Neural progenitor cell (in vitro differentiated cells): ENCODE measurements around the gene LRFN2. TPM values are rescaled to one million over a fixed set of nuclear protein-coding genes. Genes with fewer than 3 reads are reported as not detected.

ENCODE experiments used
- DNase-seq: peaks from one replicate; pipeline ENCODE4 v3.0.0-alpha.2; 2016; ENCODE audit warnings: low spot score
- H2AFZ ChIP-seq: fragments of 200-600 bp; sonication (generic); replicated peaks from 2 replicates; pipeline ENCODE4 v1.6.1; 2016; ENCODE audit warnings: antibody characterized with exemption
- H3F3A ChIP-seq: fragments of 200-600 bp; sonication (generic); 2 replicates; pipeline ENCODE4 v1.6.1; 2016; ENCODE audit warnings: antibody characterized with exemption, low read depth
- H3K27ac ChIP-seq: fragments of 200-600 bp; sonication (generic); 2 replicates; pipeline ENCODE4 v1.5.1; 2016; ENCODE audit warnings: mild to moderate bottlenecking
- H3K27me3 ChIP-seq: fragments of 200-600 bp; sonication (generic); 2 replicates; pipeline ENCODE4 v1.6.1; 2016; ENCODE audit warnings: mild to moderate bottlenecking, moderate library complexity
- H3K36me3 ChIP-seq: fragments of 200-600 bp; sonication (generic); 2 replicates; pipeline ENCODE4 v1.5.1; 2016
- H3K4me1 ChIP-seq: fragments of 200-600 bp; sonication (generic); 2 replicates; pipeline ENCODE4 v1.6.1; 2016; ENCODE audit warnings: mixed run types
- H3K4me2 ChIP-seq: fragments of 200-600 bp; sonication (generic); 2 replicates; pipeline ENCODE4 v1.6.1; 2016
- H3K4me3 ChIP-seq: fragments of 200-600 bp; sonication (generic); 2 replicates; pipeline ENCODE4 v1.5.1; 2016
- H3K79me2 ChIP-seq: fragments of 200-600 bp; sonication (generic); 2 replicates; pipeline ENCODE4 v1.6.1; 2016; ENCODE audit warnings: low read depth
- H3K9ac ChIP-seq: fragments of 200-600 bp; sonication (generic); 2 replicates; pipeline ENCODE4 v1.6.1; 2016
- H3K9me3 ChIP-seq: fragments of 200-600 bp; sonication (generic); 2 replicates; pipeline ENCODE4 v1.5.1; 2016; ENCODE audit warnings: low read depth
- H4K20me1 ChIP-seq: fragments of 200-600 bp; sonication (generic); 2 replicates; pipeline ENCODE4 v1.6.1; 2016; ENCODE audit warnings: low read depth
- H3K27ac Mint-ChIP-seq: 3 replicates; pipeline ENCODE4 v1.8.0; 2021; ENCODE audit warnings: mixed read lengths
- H3K27me3 Mint-ChIP-seq: 2 replicates; pipeline ENCODE4 v1.8.0; 2022; ENCODE audit warnings: low read depth, mild to moderate bottlenecking, inconsistent platforms, moderate library complexity, mixed read lengths; ENCODE audit not compliant: insufficient read depth
- H3K36me3 Mint-ChIP-seq: 3 replicates; pipeline ENCODE4 v1.8.0; 2021; ENCODE audit warnings: mixed read lengths
- H3K4me1 Mint-ChIP-seq: 3 replicates; pipeline ENCODE4 v1.8.0; 2021; ENCODE audit warnings: mixed read lengths
- H3K4me3 Mint-ChIP-seq: 3 replicates; pipeline ENCODE4 v1.8.0; 2021; ENCODE audit warnings: mild to moderate bottlenecking, moderate library complexity, mixed read lengths
- H3K9me3 Mint-ChIP-seq: 3 replicates; pipeline ENCODE4 v1.8.0; 2020; ENCODE audit warnings: mixed read lengths
- CTCF ChIP-seq: fragments of 200-600 bp; sonication (generic); IDR thresholded peaks from 2 replicates; pipeline ENCODE4 v1.5.1; 2017; ENCODE audit warnings: antibody characterized with exemption, mild to moderate bottlenecking
- EZH2 ChIP-seq: fragments of 200-600 bp; sonication (generic); IDR thresholded peaks from 2 replicates; pipeline ENCODE4 v1.6.1; 2017; ENCODE audit warnings: antibody characterized with exemption, mild to moderate bottlenecking, moderate library complexity
- EZH2phosphoT487 ChIP-seq: fragments of 200-600 bp; sonication (generic); IDR thresholded peaks from 2 replicates; pipeline ENCODE4 v1.6.1; 2017; ENCODE audit warnings: antibody characterized with exemption
- total RNA-seq: library from RNA; depleted of rRNA; stranded (reverse); fragments of >200 nt; gene quantifications from 2 replicates; pipeline ENCODE4 v1.2.3, GENCODE V29; 2015; ENCODE audit warnings: low replicate concordance

LRFN2 gene
- total RNA-seq, 1 donor from 2014 or later = not detected

- no peaks in the 10 kb centered on the region for H3K27me3 ChIP-seq
- no peaks in the 10 kb centered on the region for H3K36me3 ChIP-seq
- H3K79me2 ChIP-seq = no peaks in the 10 kb centered on the region
- no peak for DNase-seq
- no peak overlapping the region for H3K27ac Mint-ChIP-seq
- H3K9me3 Mint-ChIP-seq = no peaks in the 10 kb centered on the region
- peaks cover 10% of the 10 kb centered on the region for H3K27me3 Mint-ChIP-seq
- no peak overlapping the region for H2AFZ ChIP-seq
- no peak overlapping the region for H3K4me3 Mint-ChIP-seq
- no peaks in the 10 kb centered on the region for H4K20me1 ChIP-seq
- no peak overlapping the region for H3K4me2 ChIP-seq
- TF ChIP-seq EZH2phosphoT487 = no peak
- H3F3A ChIP-seq = no peaks in the 10 kb centered on the region
- H3K27ac ChIP-seq = no peak overlapping the region
- H3K4me1 Mint-ChIP-seq = no peaks in the 10 kb centered on the region
- no peak overlapping the region for H3K4me3 ChIP-seq
- H3K4me1 ChIP-seq = no peaks in the 10 kb centered on the region
- no peaks in the 10 kb centered on the region for H3K9me3 ChIP-seq
- no peak overlapping the region for H3K9ac ChIP-seq
- no peaks in the 10 kb centered on the region for H3K36me3 Mint-ChIP-seq
Observed at GRCh38 chr6:40500227-40500626, 86.9 kb downstream of the LRFN2 start.

- Histone ChIP-seq H2AFZ (no peak overlapping the region), H4K20me1 (no peaks in the 10 kb centered on the region), H3K27ac (no peak overlapping the region), H3K9ac (no peak overlapping the region), H3K79me2 (no peaks in the 10 kb centered on the region), H3K36me3 (no peaks in the 10 kb centered on the region), H3K27me3 (no peaks in the 10 kb centered on the region), H3K4me1 (no peaks in the 10 kb centered on the region), H3K9me3 (no peaks in the 10 kb centered on the region), H3K4me3 (no peak overlapping the region), H3K4me2 (no peak overlapping the region), H3F3A (no peaks in the 10 kb centered on the region)
- Mint-ChIP-seq H3K4me3 (no peak overlapping the region), H3K9me3 (no peaks in the 10 kb centered on the region), H3K27me3 (peaks cover 10% of the 10 kb centered on the region), H3K27ac (no peak overlapping the region), H3K4me1 (no peaks in the 10 kb centered on the region), H3K36me3 (no peaks in the 10 kb centered on the region)
- no peak for DNase-seq
- TF ChIP-seq EZH2phosphoT487 = no peak
- no peak for TF ChIP-seq EZH2
- TF ChIP-seq CTCF = no peak
Observed at GRCh38 chr6:40499215-40499614, 87.9 kb downstream of the LRFN2 start.

GRCh38 chr6:40498148-40498547, 89.0 kb downstream of the LRFN2 start:
- TF ChIP-seq CTCF (no peak), EZH2phosphoT487 (no peak), EZH2 (no peak)
- Mint-ChIP-seq H3K36me3 (no peaks in the 10 kb centered on the region), H3K27me3 (peaks cover 7% of the 10 kb centered on the region), H3K4me1 (no peaks in the 10 kb centered on the region), H3K9me3 (no peaks in the 10 kb centered on the region), H3K4me3 (no peak overlapping the region), H3K27ac (no peak overlapping the region)
- Histone ChIP-seq H3K27me3 (no peaks in the 10 kb centered on the region), H3K9ac (no peak overlapping the region), H4K20me1 (no peaks in the 10 kb centered on the region), H3K4me2 (no peak overlapping the region), H3K36me3 (no peaks in the 10 kb centered on the region), H3K27ac (no peak overlapping the region), H3K4me1 (no peaks in the 10 kb centered on the region), H3K79me2 (no peaks in the 10 kb centered on the region), H3F3A (no peaks in the 10 kb centered on the region), H3K9me3 (no peaks in the 10 kb centered on the region), H3K4me3 (no peak overlapping the region), H2AFZ (no peak overlapping the region)
- no peak for DNase-seq

GRCh38 chr6:40492187-40492586, 95.0 kb downstream of the LRFN2 start:
- TF ChIP-seq EZH2 (no peak), EZH2phosphoT487 (no peak), CTCF (no peak)
- Mint-ChIP-seq H3K4me3 (no peak overlapping the region), H3K36me3 (no peaks in the 10 kb centered on the region), H3K27me3 (peaks cover 3% of the 10 kb centered on the region), H3K4me1 (no peaks in the 10 kb centered on the region), H3K27ac (no peak overlapping the region), H3K9me3 (no peaks in the 10 kb centered on the region)
- Histone ChIP-seq H4K20me1 (no peaks in the 10 kb centered on the region), H2AFZ (no peak overlapping the region), H3K27me3 (no peaks in the 10 kb centered on the region), H3K27ac (no peak overlapping the region), H3F3A (no peaks in the 10 kb centered on the region), H3K79me2 (no peaks in the 10 kb centered on the region), H3K9me3 (no peaks in the 10 kb centered on the region), H3K9ac (no peak overlapping the region), H3K4me3 (no peak overlapping the region), H3K4me2 (no peak overlapping the region), H3K36me3 (no peaks in the 10 kb centered on the region), H3K4me1 (no peaks in the 10 kb centered on the region)
- no peak for DNase-seq
